ENCODE data around the gene MVK.
"Not testable (repeated sequence)": the region's sequence is repeated elsewhere in the genome, so short reads cannot be mapped to it uniquely, and the experiment has no call there.

Gene MVK

GRCh38 chr12:109592195-109592904, 18.8 kb downstream of the MVK start:
- DNase-seq = no peak

DNA sequence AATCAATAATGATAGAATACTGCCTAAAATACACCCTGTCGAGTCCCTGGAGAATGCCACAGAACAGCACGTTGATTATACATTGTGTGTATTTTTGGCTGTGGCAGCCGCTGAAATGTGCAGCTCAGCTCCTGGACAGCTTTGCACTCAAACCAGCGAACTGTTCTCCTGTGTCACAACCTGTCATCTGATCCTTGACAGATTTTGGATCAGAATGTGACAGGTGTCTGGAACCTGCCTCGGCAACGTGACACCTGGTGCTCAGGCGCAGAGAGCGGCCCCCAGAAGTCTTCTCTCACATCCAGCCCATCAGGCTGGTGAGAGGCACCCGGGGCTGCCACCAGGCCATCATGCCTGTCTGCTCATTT, 19.3 kb downstream of the MVK start:
- no peak for DNase-seq

DNA sequence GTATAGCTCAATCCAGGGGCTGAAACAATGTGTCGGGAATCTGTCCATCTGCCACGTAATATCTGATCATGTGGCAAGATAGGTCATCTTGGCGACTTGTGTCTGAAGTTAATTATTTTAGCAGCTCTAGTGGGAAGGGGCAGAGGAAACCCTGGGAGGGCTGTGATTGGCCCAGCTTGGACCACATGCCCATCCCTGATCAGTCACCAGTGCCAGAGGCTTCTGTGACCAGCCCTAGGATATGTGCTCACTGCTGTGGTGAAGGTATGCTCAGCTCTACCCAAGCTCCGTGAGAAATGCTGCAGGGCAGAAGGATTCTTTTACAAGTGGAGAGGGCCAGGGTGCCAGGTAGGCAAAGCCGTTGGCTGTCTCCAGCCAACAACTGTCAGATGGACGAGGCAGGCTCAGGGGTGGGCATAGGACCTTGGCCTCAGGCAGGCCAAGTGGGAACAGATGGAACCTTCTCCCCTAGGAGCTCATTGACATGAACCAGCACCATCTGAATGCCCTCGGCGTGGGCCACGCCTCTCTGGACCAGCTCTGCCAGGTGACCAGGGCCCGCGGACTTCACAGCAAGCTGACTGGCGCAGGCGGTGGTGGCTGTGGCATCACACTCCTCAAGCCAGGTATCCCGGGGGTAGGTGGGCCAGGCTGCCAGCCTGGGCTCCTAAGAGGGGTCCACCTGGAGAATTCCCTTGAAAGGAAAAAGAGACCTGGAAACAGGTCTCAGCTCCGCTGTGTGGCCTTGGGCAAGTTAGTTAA, 21.1 kb downstream of the MVK start:
- no peak for DNase-seq

- DNase-seq = no peak
Observed at GRCh38 chr12:109595321-109595902, 21.8 kb downstream of the MVK start.

- no peak for DNase-seq
Observed at GRCh38 chr12:109596418-109597244, 23.0 kb downstream of the MVK start.

DNA sequence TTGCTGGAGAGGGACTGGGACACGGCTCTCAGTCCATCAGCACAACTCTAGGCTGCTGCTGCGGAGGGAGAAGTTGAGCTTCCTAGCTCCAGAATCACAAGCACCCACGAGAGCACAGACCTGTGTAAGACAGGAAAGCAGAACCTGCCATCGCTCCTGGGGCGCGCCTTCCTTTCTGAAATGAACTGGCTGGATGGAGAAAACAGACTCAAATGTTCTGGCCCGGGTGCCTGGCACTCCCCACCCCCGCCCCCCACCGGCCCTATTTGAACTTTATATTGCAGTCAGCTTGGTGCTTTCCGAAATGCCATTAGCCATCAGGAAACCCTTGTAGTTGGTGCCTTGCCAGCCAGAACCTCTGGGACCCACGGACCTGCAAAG, 23.8 kb downstream of the MVK start:
- DNase-seq = no peak

- peak; percentile 80 for DNase-seq
Observed at GRCh38 chr12:109597795-109598427, 24.3 kb downstream of the MVK start.

- no peak for DNase-seq
Observed at GRCh38 chr12:109598428-109598854, 24.8 kb downstream of the MVK start.

DNA sequence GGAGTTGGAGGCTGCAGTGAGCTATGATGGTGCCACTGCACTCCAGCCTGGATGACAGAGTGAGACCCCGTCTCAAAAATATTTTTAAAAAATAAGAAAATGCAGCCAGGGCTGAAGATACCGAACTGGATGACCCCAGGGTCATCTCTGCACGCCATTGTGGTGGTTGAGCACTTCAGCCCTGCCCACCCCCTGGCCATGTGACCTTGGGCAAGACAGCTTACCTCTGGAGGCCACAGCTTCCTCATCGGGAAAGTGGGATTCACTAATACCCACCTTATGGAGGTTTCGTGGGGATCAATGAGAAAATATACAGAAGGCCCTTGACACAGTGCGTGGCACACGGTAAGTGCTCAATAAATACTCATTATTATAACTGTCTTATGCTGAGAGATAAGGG, 25.5 kb downstream of the MVK start:
- no peak for DNase-seq

- DNase-seq = no peak
Observed at GRCh38 chr12:109600481-109600880, 26.9 kb downstream of the MVK start.

DNA sequence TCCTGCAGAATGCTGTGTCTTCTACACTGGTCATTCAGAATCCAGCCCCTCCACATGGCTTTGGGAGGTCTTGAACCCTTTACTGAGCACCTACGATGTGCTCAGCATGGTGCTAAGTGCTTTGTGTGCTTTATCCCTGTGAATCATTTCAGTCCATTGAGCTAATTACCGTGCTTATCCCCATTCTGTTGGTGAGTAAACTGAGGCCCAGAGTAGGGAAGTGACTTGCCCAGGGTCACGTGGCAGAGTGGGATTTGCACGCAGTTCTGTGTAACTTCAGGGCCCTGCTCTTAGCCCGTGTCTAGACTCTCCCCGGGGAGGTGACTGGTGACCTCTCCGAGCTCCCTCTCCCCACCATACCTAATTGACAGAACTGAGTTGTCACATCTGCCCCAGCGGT, 27.4 kb downstream of the MVK start:
- DNase-seq = no peak

DNA sequence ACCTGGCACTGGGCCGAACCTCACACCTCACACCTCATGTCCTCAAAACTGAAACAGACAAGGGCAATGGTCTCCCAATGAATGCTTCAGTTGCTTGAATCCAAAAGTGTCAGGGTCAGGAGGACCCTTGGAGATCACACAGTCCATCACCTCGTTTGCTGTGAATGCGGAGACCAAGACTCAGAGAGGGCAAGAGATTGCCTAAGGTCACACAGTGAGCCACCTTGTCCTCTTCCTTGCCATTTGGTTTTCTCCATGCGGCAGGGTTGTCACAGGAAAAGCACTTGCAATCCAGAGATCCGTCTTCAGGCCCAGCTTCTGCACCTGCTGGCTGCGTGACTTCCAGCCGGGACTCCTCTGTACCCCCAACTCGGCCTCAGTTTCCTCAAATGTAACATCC, 28.0 kb downstream of the MVK start:
- no peak for DNase-seq

DNA sequence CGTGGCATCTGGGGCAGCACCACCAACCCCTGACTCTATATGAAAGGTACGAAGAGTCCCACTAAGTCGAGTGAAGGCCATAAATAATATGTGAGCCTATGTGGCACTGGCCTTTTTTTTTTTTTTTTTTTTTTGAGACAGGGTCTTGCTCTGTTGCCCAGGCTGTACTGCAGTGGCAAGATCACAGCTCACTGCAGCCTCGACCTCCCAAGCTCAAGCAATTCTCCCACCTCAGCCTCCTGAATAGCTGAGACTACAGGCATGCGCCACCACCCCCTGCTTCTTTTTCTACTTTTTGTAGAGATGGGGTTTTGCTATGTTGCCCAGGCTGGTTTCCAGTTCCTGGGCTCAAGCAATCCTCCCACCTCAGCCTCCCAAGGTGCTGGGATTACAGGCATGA, 28.5 kb downstream of the MVK start:
- not testable (repeated sequence) for DNase-seq

DNA sequence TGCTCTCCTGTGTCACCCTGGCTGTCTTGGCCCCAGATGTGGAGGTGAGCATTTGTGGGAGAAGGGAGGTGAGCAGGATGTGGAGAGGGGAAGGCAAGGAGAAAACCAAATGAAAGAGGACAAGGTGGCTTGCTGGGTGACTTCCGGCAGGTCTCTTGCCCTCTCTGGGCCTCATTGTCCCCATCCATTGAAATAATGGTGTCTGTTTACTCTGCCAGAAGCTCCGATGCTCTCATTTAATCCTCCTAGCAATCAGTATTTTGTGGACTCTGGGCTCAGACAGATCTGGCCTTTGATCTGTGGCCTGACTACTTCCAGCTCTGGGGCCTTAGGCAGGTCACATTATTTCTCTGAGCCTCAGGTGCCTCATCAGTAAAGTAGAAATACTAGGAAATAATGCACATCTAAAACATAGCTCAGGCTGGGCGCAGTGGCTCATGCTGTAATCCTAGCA, 30.6 kb downstream of the MVK start:
- DNase-seq = no peak

GRCh38 chr12:109605016-109605415, 31.4 kb downstream of the MVK start:
- no peak for DNase-seq

GRCh38 chr12:109605599-109606228, 32.1 kb downstream of the MVK start:
- DNase-seq = no peak

DNA sequence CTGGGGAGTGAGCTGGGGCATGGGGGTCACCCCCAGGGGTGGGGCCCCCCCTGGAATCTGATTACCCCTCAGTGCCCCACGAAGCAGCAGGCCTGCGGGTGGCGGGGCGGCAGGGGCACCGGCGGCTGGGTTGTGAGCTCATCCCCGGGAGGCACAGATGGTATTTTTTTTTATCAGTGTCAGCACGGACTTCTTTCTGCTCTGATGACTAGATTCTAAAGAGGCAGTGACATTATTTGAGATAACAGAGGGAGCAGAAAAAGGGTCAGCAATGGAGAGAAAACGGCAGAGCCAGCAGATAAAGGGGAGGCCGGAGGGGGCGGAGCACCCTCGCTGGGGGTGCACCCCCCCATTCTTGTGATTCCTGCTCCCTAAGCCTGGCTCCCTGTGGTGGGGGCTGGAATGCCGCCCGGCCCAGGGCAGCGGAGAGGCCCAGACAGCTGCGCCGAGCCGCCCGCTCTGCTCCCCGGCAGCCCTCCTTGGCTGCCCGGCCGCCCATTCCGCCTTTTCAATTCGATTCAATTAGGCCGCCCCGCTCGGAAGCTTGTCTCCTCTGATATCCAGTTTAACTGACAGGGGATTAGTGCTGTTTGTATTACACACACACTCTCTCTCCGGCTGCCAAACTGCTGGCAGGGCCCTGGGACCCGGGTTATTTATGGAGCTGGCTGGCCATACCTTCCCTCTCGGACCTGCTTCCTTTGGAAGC, 32.9 kb downstream of the MVK start:
- no peak for DNase-seq

- no peak for DNase-seq
Observed at GRCh38 chr12:109607618-109608017, 34.0 kb downstream of the MVK start.

DNA sequence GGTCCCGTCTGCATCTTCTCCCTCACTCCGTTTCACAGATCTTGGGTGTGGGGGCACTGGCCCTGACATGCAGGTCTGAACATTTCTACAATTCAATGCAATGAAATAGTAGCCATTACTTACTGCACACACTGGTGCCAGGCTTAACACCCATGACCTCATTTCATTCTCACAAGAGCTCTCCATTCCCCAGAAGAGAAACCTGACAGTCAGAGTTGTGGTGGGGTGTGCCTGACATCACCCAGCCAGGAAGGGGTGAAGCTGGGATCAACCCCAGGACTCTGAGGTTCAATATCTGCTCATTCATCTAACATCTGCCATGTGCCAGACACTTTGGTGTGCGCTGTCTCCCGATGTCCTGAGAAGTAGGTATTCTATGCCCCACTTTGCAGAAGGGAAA, 34.7 kb downstream of the MVK start:
- no peak for DNase-seq

DNA sequence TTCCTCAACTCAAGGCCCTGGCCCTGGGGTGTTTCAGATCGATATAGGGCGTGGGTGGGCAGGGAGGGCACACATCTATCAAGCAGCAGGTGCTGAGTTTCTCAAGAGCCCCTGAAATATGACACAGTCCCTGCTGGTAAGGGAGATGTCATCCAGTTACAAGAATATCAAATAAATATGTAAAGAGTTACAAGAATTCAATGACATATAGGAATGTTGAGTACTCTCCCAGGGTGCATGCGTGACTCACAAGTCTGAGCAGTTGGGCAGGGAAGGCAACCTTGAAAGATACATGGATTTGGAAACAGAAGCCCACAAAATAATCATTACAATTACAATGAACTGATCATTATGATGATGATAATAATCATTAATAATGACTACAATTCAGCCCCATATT, 35.2 kb downstream of the MVK start:
- DNase-seq = no peak

- no peak for DNase-seq
Observed at GRCh38 chr12:109609342-109609741, 35.7 kb downstream of the MVK start.

- no peak for DNase-seq
Observed at GRCh38 chr12:109610523-109610922, 36.9 kb downstream of the MVK start.
